WTC11 (cell line): ENCODE results near the gene IFT52.

Experiments
- CTCF ChIP-seq: fragments of 200-600 bp; IDR thresholded peaks from 2 replicates; pipeline ENCODE4 v1.8.0; 2022; ENCODE audit warnings: antibody characterized with exemption
- JUN ChIP-seq: sonication (generic); formaldehyde crosslinking; IDR thresholded peaks from 2 replicates; pipeline ENCODE4 v1.8.0; 2023; ENCODE audit warnings: mild to moderate bottlenecking, missing genetic modification reagents
- NR1H2 ChIP-seq: sonication (generic); formaldehyde crosslinking; IDR thresholded peaks from 2 replicates; pipeline ENCODE4 v1.9.0; 2021; ENCODE audit warnings: mild to moderate bottlenecking, moderate library complexity, missing genetic modification reagents
- NR2C2 ChIP-seq: sonication (generic); formaldehyde crosslinking; IDR thresholded peaks from 2 replicates; pipeline ENCODE4 v1.8.0; 2022; ENCODE audit warnings: mild to moderate bottlenecking, missing genetic modification reagents
- PREB ChIP-seq: sonication (generic); formaldehyde crosslinking; IDR thresholded peaks from 2 replicates; pipeline ENCODE4 v1.8.1; 2022; ENCODE audit warnings: mild to moderate bottlenecking, missing genetic modification reagents, moderate library complexity, borderline replicate concordance
- TEAD4 ChIP-seq: sonication (generic); formaldehyde crosslinking; IDR thresholded peaks from 2 replicates; pipeline ENCODE4 v1.8.0; 2022; ENCODE audit warnings: mild to moderate bottlenecking, missing genetic modification reagents
- TP53 ChIP-seq: sonication (generic); formaldehyde crosslinking; IDR thresholded peaks from 2 replicates; pipeline ENCODE4 v1.8.1; 2023; ENCODE audit warnings: mild to moderate bottlenecking, missing genetic modification reagents
- USF2 ChIP-seq: sonication (generic); formaldehyde crosslinking; IDR thresholded peaks from 2 replicates; pipeline ENCODE4 v1.8.1; 2023; ENCODE audit warnings: mild to moderate bottlenecking, missing genetic modification reagents, moderate library complexity
- ZNF263 ChIP-seq: sonication (generic); formaldehyde crosslinking; IDR thresholded peaks from 2 replicates; pipeline ENCODE4 v1.8.1; 2022; ENCODE audit warnings: low read depth, mild to moderate bottlenecking, moderate library complexity, missing genetic modification reagents

GRCh38 chr20:43550456-43550855, 40.3 kb upstream of the IFT52 start:
- no peak for TF ChIP-seq USF2 (CRISPR knock-in tag)
- TF ChIP-seq CTCF: no peak
- TF ChIP-seq ZNF263 (CRISPR knock-in tag): no peak
- no peak for TF ChIP-seq NR2C2 (CRISPR knock-in tag)
- no peak for TF ChIP-seq JUN (CRISPR knock-in tag)
- TF ChIP-seq NR1H2 (CRISPR knock-in tag): no peak
- no peak for TF ChIP-seq TP53 (CRISPR knock-in tag)
- no peak for TF ChIP-seq TEAD4 (CRISPR knock-in tag)
- no peak for TF ChIP-seq PREB (CRISPR knock-in tag)
